SW 1271 (cell line): Measurements from ENCODE around the gene GALNT1.
"Not testable (repeated sequence)": the region's sequence is repeated elsewhere in the genome, so short reads cannot be mapped to it uniquely, and the experiment has no call there.

Source experiments
- DNase-seq, 2 experiments: peaks; one replicate each; lab custom pipeline; 2025; lab: John Stamatoyannopoulos, UW

The GALNT1 gene

GRCh38 chr18:35581546-35581897 lies at the start of gene GALNT1:
Gene GALNT1, plus strand, starts transcription at chr18:35581740. Its CDS starts 72,923 bp downstream, at chr18:35654663.
- no peak for DNase-seq

GRCh38 chr18:35533916-35534405 lies 47.6 kb upstream of the GALNT1 start:
- DNase-seq, result no peak

GRCh38 chr18:35535297-35535696 lies 46.2 kb upstream of the GALNT1 start:
- DNase-seq, result no peak

- DNase-seq, result no peak
These were observed 39.2 kb upstream of the GALNT1 start for GRCh38 chr18:35542356-35542755.

- DNase-seq, result no peak
These were observed 34.4 kb upstream of the GALNT1 start for GRCh38 chr18:35547008-35547605.

GRCh38 chr18:35549564-35549963 lies 32.0 kb upstream of the GALNT1 start:
- no peak for DNase-seq

- DNase-seq, result no peak
These were observed 28.2 kb upstream of the GALNT1 start for GRCh38 chr18:35553300-35553699.

GRCh38 chr18:35555538-35555937 lies 26.0 kb upstream of the GALNT1 start:
- not testable (repeated sequence) for DNase-seq

GRCh38 chr18:35559867-35560266 lies 21.7 kb upstream of the GALNT1 start:
- DNase-seq, result no peak

GRCh38 chr18:35564795-35565453 lies 16.6 kb upstream of the GALNT1 start:
- DNase-seq, result no peak

- DNase-seq, result no peak
These were observed 15.5 kb upstream of the GALNT1 start for GRCh38 chr18:35566019-35566418.

- DNase-seq, result no peak
These were observed 11.4 kb upstream of the GALNT1 start for GRCh38 chr18:35570182-35570581.

GRCh38 chr18:35571138-35571537 lies 10.4 kb upstream of the GALNT1 start:
- DNase-seq, result no peak

GRCh38 chr18:35572644-35573043 lies 8.9 kb upstream of the GALNT1 start:
- DNase-seq, result no peak

- no peak for DNase-seq
These were observed 8.0 kb upstream of the GALNT1 start for GRCh38 chr18:35573531-35573930.

- DNase-seq, result not testable (repeated sequence)
These were observed 5.2 kb upstream of the GALNT1 start for GRCh38 chr18:35576240-35576845.

- DNase-seq, result no peak
These were observed 4.3 kb upstream of the GALNT1 start for GRCh38 chr18:35577045-35577848.

GRCh38 chr18:35578481-35578880 lies 3.1 kb upstream of the GALNT1 start:
- DNase-seq, result no peak

- DNase-seq, result no peak
These were observed 2.6 kb upstream of the GALNT1 start for GRCh38 chr18:35578936-35579335.

- DNase-seq, result peak in 1 of 2 experiments; percentile 18
These were observed 620 bp upstream of the GALNT1 start for GRCh38 chr18:35580701-35581539.

GRCh38 chr18:35581898-35582641 lies 530 bp downstream of the GALNT1 start:
- DNase-seq, result no peak
